Measurements from ENCODE around the gene KCNIP3. TPM values are rescaled to one million over a fixed set of nuclear protein-coding genes. Genes with fewer than 3 reads are reported as not detected.

The KCNIP3 gene
- total RNA-seq, 2 donors from 2014 or later: 10.5 to 17.9 TPM

DNA sequence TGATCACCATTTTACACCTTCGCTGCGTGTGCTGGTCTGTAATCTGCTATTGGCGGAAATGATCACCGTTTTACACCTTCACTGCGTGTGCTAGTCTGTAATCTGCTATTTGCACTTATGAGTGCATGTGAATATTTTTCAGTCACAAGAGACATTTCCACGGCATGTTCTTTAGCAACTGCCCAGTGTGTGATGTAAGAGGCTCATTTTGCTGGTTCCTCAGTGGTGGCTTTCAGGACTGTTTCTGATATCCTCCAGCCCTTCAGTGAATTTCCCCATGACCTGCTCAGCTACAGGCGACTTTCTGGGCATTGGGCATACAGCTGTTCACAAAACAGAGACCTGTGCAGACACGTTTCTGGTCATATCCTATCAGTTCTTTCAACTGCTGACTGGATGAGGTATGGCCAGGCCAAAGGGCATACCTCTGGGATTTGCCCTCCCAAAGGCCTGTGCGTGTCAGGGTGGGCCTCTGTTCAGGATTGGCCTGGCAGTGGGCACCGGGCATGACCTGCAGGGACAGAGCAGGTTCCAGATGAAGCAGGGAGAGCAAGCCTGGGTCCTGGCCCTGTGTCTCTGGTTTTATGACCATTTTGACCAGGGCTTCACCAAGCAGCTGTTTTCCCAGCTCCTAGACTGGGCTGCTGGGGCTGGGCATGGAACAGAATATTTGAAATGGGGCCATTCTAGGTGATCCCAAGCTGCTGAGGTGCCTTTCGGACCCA lies 23.4 kb upstream of the KCNIP3 start:
- peak; percentile 41 for DNase-seq (ENCODE audit: low spot score)
- intact Hi-C loops (cut with DNase I): no loop called here

DNA sequence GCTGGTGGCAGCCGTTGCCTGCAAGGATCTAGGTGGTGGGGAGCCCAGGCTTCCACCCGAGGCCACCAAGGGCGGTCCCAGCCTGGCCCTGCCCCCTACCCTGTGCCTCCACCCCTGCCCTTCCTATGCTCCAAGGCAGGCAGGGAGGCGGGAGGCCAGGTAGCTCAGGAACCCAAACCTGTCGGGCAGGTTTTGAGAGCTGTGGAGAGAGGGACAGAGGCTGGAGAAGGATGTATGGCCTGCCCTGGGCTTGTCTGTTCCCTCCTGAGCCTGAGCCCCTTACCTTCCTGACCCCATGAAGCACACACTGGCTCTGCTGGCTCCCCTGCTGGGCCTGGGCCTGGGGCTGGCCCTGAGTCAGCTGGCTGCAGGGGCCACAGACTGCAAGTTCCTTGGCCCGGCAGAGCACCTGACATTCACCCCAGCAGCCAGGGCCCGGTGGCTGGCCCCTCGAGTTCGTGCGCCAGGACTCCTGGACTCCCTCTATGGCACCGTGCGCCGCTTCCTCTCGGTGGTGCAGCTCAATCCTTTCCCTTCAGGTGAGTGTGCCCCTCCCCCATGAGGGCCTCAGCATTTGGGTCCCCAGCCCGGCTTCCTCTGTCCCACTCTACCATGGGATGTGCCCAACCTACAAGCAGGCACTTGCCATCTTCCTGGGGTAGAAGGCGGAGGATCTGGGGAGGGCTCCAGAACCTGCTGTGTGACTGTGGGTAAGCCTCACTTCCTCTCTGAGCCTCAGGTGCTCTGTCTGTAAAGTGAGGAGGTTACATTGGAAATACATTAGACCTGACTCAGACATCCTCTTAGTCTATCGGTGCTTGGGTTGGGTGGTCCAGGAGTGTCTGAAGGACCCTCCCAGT lies 22.6 kb upstream of the KCNIP3 start, which contains the start of gene PROM2:
Gene PROM2, plus strand, starts transcription at position 159 of the 860 bp plus-strand sequence. Its CDS starts 137 bp downstream, at position 296.
- peak; percentile 73 for DNase-seq (ENCODE audit: low spot score)
- intact Hi-C loops (cut with DNase I): no loop called here

DNA sequence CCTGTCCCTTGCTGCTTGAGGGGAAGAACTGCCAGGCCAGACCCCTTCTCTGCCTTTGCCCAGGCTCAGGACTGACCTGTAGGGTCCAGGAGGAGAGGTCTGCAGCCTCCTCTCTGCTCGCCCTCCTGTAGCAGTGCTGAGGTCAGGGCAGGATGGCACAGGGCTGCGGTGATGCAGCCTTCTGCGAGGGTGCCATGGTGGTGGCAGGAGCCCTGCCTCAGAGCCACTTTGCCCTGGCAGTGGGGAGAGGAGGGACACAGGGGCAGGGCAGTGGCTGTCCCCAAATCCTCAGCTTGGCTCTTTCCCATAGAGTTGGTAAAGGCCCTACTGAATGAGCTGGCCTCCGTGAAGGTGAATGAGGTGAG lies 22.0 kb upstream of the KCNIP3 start:
- peak; percentile 53 for DNase-seq (ENCODE audit: low spot score)
- intact Hi-C loops (cut with DNase I): no loop called here

DNA sequence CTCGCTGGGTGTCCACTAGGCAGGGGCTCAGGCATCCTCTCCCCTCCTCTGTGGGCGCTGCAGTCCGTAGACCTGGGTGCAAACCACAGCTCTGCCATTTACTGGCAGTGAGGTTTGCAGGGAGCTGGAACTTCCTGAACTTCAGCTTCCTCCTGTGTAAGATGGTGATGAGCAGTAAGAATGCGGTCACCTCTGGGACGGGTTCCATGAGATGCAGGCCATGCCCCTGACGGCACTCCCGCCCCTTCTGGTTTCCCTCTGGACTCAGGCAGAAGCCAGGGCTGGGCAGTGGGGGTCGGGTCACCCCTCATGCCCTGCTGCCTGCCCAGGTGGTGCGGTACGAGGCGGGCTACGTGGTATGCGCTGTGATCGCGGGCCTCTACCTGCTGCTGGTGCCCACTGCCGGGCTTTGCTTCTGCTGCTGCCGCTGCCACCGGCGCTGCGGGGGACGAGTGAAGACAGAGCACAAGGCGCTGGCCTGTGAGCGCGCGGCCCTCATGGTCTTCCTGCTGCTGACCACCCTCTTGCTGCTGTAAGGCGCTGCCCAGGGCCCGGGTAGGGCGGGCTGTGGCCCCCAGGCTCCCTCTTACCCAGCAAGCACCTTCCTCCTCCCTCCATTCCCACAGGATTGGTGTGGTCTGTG lies 21.4 kb upstream of the KCNIP3 start:
- intact Hi-C loops (cut with DNase I): no loop called here
- DNase-seq (ENCODE audit: low spot score): peak; percentile 73

DNA sequence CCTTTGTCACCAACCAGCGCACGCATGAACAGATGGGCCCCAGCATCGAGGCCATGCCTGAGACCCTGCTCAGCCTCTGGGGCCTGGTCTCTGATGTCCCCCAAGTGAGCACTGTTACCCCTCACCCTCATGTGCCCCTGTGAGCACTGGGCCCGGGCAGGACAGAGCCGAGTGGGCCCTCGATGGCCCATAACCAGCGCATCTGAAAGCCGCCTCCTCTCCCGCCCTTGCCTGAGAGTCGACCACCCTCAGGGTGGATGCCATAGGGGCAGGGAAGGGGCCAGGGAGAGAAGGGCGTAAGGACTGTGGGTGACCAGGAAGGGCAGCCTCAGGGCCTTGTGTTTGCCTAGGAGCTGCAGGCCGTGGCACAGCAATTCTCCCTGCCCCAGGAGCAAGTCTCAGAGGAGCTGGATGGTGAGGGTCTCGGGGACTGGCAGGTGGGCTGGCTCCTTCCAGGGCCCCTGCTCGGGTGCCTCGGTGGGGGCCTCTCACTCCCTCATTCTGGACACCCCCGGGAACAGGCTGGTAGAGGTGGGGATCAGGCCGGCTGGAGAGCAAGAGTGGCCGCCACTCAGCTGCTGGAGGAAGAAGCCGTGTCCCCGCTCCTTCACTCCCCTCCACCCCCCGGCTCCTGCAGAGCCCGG lies 20.8 kb upstream of the KCNIP3 start:
- intact Hi-C loops (cut with DNase I): no loop called here
- DNase-seq (ENCODE audit: low spot score): peak; percentile 70

DNA sequence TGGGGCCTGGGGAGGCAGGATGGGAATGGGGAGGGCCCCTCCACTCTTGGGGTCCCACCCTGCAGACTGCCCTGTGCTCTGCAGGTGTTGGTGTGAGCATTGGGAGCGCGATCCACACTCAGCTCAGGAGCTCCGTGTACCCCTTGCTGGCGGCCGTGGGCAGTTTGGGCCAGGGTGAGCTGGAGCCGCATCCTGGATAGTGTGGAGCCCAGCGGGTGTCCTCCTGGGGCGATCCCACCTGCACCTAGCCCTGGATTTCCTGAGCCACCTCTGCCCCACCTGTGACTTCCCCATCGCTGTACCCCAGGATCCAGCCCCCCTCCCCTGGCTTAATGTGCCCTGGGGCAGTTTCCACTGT lies 20.3 kb upstream of the KCNIP3 start:
- DNase-seq (ENCODE audit: low spot score): no peak

DNA sequence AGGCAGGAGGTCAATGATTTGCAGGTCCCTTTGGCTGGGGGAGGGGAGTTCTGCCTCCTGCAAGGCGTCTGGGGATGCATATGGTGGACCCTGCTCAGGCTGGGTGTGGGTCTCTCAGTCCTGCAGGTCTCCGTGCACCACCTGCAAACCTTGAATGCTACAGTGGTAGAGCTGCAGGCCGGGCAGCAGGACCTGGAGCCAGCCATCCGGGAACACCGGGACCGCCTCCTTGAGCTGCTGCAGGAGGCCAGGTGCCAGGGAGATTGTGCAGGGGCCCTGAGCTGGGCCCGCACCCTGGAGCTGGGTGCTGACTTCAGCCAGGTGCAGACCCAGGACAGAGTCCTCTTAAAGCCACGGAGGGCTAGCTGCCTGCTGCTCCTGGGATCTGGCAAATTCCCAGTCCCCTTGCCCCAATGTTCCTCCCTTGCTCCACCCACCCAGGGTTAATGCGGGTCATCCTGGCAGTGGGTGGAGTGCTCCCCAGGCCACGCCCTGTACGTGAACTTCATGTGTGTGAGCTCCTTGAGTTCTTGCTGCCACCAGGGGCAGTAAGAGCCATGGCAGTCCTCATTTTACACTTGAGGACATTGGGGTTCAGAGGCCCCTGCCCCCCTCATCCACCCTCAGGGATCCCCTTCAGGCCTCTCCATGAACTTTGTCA lies 19.8 kb upstream of the KCNIP3 start:
- peak; percentile 58 for DNase-seq (ENCODE audit: low spot score)
- intact Hi-C loops (cut with DNase I): no loop called here

More for the DNA sequence above, 20.3 kb upstream of the KCNIP3 start:
- intact Hi-C loops (cut with DNase I): no loop called here

DNA sequence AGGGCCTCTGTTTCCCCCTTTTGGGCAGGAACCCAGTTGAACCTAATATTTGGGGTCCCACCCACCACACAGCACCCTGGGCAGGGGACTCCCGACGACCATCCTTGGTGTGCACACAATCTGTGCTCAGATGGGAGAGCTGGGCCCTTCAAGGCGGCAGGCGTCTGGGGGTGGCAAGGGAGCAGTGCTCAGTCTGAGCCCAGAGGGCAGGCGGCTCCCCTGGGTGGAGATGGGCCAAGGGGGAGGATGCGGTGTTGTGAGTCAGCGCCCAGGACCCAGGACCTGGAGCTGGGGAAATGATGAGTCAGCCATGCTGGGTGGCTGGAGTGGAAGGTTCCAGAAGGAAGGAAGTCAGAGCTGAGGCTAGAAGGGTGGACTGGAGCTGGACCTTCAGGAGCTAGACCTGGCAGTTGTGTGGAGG lies 19.1 kb upstream of the KCNIP3 start:
- peak; percentile 80 for DNase-seq (ENCODE audit: low spot score)
- intact Hi-C loops (cut with DNase I): no loop called here

DNA sequence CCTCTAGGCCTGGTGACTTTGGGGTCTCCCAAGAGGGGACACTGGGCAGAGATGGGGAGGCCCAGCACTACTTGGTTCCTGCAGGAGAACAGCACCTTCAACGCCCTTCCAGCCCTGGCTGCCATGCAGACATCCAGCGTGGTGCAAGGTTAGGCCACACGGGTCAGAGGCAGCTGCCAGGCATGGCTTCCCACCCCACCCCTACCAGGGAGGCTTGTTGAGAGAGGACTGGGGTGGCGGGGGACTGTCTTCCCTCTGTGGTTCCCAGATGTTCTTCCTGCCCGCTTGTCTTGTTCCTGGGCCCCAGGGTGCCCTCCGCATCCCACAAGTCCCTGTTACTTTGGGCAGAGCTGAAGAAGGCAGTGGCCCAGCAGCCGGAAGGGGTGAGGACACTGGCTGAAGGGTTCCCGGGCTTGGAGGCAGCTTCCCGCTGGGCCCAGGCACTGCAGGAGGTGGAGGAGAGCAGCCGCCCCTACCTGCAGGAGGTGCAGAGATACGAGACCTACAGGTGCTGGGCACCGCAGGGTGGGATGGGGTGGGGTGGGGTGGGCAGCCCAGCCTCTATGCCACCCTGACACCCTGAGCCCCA lies 18.4 kb upstream of the KCNIP3 start:
- DNase-seq (ENCODE audit: low spot score): peak; percentile 66
- intact Hi-C loops (cut with DNase I): no loop called here

DNA sequence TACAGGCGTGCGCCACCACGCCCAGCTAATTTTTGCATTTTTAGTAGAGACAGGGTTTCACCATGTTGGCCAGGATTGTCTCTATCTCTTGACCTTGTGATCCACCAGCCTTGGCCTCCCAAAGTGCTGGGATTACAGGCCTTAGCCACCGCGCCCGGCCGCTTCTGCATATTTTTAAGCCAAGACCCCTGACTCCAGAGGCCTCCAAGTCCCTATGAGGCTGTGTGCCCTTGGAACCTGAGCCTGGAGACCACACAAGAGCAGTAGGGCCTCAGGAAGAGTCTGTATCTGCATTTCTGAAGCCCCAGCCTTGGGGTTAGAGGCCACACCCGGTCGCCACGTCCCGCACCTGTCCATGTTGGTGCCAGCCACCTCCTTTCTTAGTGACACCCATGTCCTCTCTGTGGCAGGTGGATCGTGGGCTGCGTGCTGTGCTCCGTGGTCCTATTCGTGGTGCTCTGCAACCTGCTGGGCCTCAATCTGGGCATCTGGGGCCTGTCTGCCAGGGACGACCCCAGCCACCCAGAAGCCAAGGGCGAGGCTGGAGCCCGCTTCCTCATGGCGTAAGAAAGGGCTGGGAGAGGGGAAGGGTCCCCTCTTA lies 17.6 kb upstream of the KCNIP3 start:
- intact Hi-C loops (cut with DNase I): no loop called here
- no peak for DNase-seq (ENCODE audit: low spot score)

DNA sequence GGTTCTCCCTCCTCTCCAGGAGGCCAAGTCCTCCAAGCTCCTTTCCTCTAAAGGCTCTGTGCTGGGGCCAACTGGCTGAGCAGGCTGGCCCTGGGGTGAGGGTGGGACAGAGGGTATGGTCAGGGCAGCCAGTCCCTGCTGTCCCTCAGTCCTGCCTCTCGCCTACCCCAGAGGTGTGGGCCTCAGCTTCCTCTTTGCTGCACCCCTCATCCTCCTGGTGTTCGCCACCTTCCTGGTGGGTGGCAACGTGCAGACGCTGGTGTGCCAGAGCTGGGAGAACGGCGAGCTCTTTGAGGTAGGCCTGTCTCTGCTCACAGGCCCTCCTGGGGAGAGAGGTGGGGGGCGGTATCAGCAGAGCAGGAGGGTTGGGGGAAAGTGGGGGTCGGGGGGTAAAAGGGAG lies 16.1 kb upstream of the KCNIP3 start:
- intact Hi-C loops (cut with DNase I): no loop called here
- no peak for DNase-seq (ENCODE audit: low spot score)

DNA sequence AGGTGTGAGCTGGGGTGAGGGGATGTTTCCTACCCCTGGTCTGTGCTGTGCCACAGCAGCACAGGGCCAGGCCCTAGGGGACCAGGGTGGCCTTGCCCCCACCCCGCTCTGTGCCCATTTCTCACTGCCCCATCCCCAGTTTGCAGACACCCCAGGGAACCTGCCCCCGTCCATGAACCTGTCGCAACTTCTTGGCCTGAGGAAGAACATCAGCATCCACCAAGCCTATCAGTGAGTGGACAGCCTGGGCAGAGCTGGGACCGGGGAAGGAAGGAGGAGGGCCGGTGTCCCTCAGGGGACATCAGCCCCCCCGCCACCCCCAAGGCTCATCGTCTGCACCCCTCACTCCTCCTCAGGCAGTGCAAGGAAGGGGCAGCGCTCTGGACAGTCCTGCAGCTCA lies 15.4 kb upstream of the KCNIP3 start:
- intact Hi-C loops (cut with DNase I): no loop called here
- no peak for DNase-seq (ENCODE audit: low spot score)

DNA sequence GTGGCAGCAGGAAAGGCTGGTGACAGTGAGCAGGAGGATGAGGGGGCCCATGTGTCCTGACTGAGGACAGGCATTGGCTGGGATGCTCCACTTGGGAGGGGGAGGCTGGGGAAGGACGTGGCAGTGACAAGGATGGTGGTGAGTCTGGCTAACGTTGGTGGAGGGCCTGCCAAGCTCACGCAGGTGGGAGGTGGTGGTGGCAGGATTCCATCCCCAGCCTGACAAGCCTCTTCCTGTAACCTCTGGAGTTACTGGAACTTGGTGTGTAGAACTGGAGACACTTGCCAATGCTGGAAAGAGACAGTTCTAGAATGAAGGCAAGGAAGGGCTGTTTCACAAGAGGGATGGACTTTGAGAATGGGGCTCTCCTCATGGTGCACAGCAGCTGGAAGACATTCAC lies 14.7 kb upstream of the KCNIP3 start:
- DNase-seq (ENCODE audit: low spot score): no peak
- intact Hi-C loops (cut with DNase I): no loop called here

DNA sequence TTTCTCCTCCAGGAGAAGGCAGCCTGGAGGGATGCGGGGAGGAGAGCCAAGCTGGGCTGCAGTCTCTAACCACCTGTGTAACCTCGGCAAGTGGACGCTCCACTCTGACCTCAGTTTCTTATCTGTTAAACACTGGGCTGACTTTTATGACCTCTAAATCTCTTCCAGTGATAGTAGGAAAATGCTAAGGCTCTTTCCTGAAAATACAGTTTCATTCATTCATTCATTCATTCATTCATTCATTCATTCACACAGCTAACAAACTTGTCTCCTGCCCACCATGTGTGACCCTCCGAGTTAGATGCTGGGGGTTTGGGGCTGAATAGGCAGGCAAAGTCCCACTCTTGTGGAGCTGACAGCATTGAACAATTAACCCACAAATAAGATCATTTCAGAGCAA lies 13.6 kb upstream of the KCNIP3 start:
- intact Hi-C loops (cut with DNase I): no loop called here

DNA sequence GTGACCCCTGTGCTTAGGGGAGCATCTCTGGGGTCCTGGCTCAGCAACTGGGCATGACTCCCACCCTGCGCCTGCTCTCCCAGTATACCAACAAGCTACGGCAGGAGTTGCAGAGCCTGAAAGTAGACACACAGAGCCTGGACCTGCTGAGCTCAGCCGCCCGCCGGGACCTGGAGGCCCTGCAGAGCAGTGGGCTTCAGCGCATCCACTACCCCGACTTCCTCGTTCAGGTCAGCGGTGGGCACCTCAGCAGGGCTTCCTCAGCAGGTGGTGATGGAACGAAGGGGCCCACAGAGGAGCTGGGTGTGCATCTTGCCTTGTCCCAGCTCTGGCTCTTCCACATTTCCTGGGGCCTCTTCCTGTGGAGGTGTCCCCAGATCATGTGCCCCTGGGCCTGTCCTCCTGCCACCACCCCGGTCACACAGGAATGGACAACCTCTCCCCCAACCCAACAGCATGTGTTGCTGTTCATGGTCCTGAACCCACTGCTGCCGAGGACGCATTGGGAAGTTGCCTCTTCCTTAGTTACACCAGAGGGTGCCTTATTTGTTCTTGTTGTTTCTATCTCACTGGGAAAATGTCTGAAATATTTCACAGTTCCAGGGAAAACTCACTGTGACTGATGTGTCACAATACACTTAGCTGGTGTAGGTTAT lies 12.1 kb upstream of the KCNIP3 start:
- intact Hi-C loops (cut with DNase I): no loop called here
- DNase-seq (ENCODE audit: low spot score): no peak

More for the DNA sequence above, 13.6 kb upstream of the KCNIP3 start:
- no peak for DNase-seq (ENCODE audit: low spot score)

DNA sequence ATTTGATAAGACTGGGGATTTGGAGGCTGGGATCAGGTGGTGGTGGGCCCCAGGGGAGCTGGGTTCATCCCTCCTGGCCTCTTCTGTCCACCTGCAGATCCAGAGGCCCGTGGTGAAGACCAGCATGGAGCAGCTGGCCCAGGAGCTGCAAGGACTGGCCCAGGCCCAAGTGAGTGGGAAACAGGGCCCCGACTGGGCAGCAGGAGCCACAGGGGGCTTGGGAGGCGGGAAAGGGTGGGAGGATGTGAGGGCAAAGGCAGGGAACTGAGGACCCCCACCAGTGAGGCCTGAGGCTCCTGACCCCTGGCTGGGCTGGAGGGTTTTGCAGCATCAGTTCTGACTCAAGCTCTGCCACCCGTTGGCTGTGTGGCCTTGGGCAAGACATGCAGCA lies 11.6 kb upstream of the KCNIP3 start:
- DNase-seq (ENCODE audit: low spot score): no peak
- intact Hi-C loops (cut with DNase I): no loop called here

DNA sequence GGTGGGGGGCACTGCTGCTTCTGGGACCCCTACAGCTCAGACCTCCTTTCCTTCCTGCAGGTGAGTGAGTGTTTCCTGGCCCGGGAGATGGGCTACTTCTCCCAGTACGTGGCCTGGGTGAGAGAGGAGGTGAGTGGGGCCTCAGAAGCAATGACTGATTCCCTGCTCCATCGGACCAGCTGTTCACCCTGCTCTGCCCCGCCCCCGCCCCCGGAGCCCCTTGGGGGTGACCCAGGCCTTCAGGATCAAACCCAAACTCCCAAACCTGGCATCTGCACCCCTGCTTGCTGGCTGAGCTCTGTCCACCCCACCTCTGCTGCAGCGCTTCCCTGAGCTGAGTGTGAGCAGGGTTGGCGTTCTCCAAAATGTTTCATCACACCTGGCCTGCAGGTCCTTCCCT lies 9.8 kb upstream of the KCNIP3 start:
- no peak for DNase-seq (ENCODE audit: low spot score)
- intact Hi-C loops (cut with DNase I): no loop called here

DNA sequence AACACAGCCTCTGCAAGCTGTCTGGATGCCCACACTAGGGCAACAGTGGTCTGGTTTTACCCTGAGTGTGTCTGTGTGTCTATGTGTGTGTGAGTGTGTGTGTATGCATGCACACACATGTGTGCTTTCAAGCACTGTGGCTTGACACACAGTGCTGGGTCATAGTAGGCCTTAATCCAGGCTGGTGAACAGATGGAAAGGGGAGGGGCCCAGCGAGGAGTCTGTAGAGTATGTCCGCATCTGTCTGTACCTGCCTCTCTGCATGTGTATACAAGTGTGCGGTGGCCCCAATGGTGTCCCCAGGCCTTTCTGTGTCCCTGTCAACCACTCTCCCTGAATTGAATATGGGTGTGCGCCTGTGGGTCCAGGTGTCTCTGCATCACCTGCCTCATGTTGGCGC lies 9.3 kb upstream of the KCNIP3 start:
- intact Hi-C loops (cut with DNase I): no loop called here
- DNase-seq (ENCODE audit: low spot score): no peak

All from posterior vena cava (tissue), 2 donors.